HG03159 (cell line): Measurements from ENCODE around the gene LRRC43.
A peak's percentile ranks its signal among the peaks of the same experiment; 100 is the strongest.
"Not testable (repeated sequence)": the region's sequence is repeated elsewhere in the genome, so short reads cannot be mapped to it uniquely, and the experiment has no call there.

ENCODE experiments used
- ATAC-seq: cut with Tn5 transposase; IDR thresholded peaks from one replicate; pipeline ENCODE4 v1.9.1; 2021; ENCODE audit warnings: mild to moderate bottlenecking, moderate library complexity; ENCODE audit not compliant: unreplicated experiment

Gene LRRC43

DNA sequence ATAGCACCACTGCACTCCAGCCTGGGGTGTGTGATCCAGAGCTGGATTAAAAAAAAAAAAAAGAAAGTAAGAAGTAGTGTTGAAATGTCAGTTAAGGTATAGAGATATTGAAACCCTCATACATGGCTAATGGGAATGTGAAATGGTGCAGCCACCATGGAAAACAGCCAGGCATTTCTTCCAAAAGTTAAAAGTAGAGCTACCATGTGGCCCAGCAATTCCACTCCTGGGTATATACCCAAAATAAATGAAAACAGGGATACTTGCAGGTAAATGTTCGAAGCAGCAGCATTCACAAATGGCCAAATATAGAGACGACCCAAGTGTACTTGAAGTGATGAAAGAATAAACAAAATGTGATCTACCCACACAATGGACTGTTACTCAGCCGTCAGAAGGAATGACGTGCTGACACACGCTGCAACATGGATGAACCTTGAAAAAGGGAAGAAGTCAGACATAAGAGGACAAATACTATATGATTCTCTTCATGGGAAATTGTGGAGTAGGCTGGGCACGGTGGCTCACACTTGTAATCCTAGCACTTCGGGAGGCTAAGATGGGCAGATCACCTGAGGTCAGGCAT, 24.1 kb upstream of the LRRC43 start:
- ATAC-seq: no peak

DNA sequence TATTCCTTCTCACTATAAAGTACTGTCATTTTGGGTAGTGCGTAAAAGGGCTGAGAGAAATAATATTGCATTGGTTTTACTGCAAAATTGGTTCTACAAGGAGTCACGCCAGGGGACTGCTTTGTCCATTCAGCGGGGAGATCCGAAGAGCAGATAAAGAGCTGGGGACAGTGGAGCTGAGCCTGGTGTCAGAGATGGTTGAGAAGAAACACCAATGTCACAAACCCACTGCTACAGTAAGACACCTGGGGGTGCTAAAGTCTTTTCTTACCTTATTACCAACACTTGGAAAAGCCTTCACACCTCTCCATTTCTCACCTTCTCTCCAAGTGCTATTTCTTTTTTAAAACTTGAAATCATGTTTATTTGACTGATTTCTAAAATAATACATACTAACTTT, 23.0 kb upstream of the LRRC43 start:
- ATAC-seq: no peak

DNA sequence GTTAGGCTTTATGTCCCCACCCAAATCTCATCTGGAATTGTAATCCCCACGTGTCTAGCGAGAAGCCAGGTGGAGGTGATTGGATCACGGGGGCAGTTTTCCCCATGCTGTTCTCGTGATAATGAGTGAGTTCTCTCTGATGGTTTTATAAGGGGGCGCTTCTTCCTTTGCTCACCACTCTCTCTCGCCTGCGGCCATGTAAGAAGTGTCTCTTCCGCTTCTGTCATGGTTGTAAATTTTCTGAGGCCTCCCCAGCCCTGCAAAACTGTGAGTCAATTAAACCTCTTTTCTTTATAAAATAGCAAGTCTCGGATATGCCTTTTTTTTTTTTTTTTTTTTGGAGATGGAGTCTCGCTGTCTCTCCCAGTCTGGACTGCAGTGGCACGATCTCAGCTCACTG, 22.2 kb upstream of the LRRC43 start:
- no peak for ATAC-seq

DNA sequence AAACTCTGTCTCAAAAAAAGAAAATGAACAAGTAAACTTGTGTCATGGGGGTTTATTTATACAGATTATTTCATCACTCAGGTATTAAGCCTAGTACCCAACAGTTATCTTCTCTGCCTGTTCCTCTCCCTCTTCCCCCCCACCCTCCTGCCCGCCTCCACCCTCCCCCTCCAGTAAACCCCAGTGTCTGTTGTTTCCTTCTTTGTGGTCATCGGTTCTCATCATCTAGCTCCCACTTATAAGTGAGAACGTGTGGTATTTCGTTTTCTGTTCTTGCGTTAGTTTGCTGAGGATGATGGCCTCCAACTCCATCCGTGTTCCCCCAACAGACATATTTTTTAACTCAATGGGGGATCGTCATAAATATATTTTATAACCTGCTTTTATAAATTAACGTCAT, 21.2 kb upstream of the LRRC43 start:
- no peak for ATAC-seq

DNA sequence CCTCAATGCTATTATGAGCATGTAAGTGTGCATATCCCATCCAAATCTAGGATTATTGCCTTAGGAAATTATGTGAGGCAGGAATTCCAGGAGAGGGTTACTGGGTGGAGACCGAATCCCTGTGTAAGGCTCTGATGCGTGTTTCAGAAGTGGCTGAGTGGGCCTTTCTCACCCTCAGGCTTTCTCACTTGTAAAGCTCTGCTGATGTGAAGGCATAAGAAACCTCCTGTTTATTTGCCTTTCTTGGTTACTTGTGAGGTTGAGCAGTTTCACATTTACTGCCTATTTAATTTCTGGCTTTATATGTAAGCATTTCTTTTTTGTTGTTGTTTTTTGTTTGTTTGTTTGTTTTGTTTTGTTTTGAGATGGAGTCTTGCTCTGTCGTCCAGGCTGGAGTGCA, 19.9 kb upstream of the LRRC43 start:
- no peak for ATAC-seq

DNA sequence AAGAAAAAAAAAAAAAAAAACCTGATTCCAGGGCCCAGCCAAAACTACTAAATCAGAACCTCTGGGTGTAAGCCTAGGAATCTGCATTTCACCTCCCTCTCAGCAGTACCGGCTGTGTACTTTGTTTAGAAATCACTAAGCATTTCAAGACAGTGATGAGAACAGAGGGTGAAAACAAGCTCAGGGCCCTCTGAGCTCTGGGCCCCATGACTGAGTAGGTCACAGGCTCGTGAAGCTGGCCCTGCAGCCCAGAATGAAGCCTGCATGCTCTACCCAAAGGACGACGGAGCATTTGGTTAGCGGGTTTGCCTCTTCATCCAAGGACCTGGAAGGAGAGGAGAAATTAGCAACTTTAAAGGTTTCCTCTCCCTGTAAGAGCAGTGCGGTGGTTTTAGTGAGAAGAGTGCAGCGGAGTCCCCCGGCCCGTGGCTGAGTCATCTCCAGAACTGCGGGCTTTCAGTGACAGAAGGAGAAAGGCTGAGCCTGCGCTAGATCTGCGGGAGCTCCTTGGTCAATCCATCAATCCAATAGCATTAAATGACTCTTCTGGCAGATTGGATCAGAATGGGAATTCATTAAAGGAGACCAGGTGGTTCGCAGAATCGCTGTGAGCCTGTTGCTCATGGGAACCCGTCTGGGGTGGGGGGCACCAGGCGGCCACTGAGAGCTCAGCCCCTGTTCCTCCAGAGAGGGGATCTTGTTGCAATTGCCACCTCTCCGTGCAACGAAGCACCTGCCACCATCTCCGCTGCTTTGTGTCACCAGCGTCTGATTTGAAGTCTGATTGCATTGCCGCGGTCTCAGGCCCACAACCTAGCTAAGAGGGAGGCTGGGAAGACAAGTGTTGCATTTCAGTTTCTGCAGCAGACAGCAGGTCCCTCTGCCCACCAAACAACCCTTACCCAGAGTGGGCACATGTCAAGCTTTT, 16.2 kb upstream of the LRRC43 start:
- peak; percentile 60 for ATAC-seq

DNA sequence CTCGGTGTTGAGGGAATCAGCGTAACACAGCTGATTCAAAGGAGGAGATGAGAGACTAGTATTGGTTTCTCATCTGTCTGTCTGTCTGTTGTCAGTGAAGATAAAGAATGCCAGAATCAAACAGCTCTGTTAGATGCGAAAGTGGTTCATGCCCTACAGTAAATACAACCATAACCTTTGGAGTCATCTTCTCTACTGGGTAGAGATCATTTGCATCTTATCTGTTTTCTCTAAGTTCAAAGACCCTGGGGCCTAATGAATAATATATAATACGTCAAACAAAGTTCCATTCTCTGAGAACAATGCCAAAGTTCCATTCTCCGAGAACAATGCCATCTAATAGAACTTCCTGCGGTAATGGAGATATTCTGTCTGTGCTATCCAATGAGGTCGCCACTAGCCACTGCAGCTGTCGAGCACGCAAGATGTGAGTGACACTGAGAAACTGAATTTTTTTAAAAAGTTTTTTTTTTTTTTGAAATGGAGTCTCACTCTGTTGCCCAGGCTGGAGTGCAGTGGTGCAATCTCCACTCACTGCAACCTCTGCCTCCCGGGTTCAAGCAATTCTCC, 15.5 kb upstream of the LRRC43 start:
- ATAC-seq: no peak

DNA sequence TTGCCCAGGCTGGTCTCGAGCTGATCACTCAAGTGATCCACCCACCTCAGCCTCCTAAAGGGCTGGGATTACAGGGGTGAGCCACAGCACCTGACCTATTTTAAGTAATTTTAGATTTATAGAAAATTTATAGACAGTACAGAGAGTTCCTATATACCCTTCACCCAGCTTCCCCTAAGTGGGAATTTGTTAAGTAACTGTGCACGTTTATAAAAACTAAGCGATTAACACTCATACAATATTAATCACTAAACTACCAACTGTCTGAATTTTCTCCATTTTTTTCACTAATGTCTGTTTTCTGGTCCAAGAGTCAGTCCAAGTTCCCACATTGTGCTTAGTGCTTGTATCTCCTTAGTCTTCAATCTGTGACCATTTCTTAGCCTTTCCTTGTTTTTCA, 14.4 kb upstream of the LRRC43 start:
- ATAC-seq: no peak

DNA sequence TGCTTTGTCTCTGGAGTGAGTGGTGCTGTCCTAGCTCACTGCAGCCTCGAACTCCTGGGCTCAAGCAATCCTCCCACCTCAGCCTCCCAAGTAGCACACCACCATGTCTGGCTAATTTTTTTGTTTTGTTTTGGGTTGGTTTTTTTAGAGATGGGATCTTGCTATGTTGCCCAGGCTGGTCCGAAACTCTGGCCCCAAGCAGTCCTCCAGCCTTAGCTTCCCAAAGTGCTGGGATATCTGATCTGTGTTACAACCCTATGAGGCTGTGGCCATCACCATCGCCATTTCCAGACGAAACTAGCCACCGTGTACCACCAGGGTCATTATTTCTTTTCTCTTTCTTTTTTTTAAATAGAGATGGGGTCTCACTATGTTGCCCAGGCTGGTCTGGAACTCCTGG, 11.5 kb upstream of the LRRC43 start:
- ATAC-seq: no peak

DNA sequence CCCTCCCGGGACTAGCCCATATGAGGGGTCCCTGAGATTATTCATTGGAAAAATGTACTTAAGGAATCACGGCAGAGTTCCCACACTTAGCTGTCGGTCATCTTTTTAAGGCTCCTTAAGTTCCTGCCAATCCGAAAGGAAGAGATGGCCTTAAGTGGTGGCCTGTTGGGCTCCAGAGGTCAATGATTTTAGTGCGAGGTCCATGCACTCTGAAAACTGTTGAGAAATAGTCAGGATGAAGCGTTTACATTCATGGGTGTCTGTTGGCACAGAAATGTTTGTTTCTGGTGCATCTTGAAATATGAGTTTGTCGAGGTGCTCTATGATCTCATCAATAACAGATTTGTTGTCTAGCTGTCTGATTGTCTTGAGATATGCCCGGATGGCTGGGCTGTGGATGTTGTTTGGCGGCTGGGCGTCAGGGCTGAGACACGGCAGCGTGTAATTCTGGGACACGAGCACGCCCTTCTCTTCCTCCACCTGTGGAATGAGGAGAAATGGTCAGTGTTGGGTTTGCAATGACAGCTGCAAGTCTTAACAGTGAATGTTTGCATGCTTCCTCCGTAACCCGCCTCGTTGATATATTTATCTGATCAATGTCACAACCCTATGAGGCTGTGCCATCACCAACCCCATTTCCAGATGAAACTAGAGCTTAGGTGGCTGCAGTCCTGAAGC, 10.5 kb upstream of the LRRC43 start:
- ATAC-seq: no peak

DNA sequence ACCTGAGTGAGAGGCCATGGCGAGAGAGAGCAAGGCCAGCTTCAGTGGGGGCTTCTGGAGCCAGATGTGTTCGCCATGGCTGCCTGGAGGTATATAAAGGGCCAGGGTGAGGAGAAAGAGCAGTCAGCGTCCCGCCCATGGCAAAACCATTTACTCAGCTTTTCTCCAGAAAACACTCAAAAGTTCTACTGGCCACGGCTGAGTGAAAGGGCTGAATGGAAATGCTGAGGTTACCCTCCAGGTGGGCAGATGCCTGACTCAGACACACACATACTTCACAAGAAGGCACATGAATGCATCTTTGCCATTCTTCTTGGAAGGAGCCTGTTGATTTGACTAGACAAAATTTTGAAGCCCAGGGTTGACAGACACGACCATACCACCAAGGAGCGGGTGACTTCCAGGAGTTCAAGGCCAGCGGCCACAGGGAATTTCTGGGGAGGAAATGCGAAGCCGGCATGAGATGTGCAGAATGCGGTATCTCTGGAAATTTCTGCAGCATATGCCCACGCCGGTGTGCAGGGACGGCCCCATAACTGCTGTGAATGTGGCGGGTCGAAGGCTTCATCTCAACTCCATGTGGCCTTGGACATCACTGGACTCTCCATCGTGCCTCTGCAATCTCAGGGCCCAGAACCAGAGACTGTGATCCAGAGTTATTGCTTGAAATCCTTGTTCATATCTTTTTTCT, 8.6 kb upstream of the LRRC43 start, which contains the start of gene IL31:
IL31 (minus strand) TSS at position 67 of the 691 bp plus-strand sequence; CDS start at position 18, 49 bp downstream.
- ATAC-seq: no peak

DNA sequence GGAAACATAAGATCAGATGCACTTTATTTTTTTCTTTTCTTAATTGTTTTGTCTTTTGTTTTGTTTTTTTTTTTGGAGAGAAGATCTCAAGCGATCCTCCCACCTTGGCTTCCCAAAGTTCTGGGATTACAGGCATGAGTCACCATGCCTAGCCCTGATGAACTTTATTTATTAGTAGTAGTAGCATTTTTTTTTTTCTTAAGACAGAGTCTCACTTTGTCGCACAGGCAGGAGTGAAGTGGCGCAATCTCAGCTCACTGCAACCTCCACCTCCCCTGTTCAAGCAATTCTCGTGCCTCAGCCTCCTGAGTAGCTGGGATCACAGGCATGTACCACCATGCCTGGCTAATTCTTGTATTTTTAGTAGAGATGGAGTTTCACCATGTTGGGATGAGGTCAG, 6.5 kb upstream of the LRRC43 start:
- not testable (repeated sequence) for ATAC-seq

DNA sequence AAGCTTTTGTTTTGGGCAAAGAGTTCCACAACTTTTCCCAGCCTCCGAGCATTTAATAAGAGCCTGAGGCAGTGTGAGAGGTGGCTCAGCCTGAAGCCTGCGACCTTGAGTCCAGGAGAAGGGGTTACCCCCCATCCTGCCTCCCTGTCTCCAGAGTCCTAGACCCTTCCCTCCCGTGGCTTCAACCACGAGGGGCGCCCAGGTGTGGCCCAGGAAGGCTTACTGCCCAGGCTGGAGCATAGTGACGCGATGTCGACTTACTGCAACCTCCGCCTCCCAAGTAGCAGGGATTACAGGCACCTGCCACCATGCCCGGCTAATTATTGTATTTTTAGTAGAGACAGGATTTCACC, 641 bp downstream of the LRRC43 start:
- no peak for ATAC-seq

DNA sequence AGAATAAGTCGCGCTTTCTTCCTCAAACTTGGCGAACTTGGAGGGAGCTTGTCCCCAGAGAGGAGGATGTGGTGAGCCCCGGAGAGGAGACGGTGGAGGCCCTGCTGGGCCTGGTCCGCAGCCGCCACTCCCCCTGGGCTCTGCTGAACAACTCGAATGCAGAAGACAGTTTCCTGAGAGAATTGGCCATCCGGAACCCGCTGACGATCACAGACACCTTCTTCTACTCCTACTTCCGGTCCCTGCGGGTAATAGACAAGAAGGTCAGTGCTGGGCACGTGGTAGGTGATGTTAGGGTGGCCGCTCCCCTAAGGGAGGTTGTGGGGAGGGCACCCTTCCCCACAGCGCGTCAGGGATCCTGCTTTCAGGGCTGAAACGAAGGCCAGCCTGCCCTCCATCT, 1.6 kb downstream of the LRRC43 start:
- ATAC-seq: no peak

DNA sequence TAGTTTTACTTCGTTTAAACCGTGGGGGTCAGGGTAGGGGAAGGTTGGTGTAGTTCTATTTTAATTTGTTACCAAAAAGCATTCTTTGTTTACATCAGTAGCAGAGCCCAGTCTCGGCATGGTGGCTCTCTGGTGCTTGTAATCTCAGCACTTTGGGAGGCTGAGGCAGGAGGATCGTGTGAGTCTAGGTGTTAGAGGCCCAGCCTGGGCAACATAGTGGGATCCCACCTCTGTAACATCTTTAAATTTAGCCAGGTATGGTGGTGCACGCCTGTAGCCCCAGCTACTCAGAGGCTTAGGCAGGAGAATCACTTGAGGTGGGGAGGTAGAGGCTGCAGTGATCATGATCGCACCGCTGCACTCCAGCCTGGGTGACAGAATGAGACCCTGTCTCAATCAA, 2.2 kb downstream of the LRRC43 start:
- no peak for ATAC-seq

DNA sequence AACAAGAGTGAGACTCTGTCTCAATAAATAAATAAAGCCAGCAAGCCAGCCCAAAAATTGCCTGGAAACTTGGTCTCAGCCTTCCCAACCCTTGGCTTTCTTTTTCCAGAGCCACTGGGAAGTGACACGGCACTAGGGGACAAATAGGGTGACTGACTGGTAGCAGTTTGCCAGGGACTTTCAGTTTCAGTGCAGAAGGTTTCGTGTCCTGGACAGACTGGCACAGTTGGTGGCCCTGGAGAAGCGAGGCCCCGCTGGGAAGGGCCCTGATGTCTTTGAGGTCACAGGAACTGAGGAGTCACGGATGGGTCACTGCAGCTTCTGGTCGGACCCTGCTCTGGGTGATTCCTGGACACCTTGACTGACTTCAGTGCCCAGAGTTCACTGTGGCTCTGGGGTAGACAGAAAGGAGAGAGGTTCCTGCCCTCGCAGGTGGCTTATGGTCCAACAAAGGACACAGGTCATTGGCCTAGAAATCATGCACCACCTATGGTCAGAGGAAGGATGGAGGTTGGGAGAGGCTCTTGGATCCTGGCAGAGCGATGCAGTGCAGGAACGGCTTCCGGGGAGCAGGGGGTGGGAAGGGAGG, 2.7 kb downstream of the LRRC43 start:
- ATAC-seq: no peak

DNA sequence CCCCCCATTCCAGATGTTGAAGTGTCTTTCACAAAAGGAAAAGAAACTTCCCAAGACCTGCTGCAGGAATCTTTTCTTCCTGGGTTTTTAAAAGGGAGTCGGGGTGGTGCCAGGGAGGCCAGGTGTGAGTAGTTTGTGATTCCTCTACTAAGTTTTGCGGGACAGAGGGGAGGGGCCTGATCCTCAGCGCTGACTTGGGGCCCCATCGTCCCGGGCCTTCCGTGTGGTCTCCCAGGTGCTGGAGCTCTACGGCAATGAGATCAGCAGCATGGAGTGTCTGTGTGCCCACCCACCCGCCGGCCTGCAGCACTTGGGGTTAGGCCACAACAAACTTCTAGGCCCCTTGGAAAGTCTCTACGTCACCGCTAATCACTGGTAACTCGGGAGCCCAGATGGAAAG, 4.5 kb downstream of the LRRC43 start:
- no peak for ATAC-seq

DNA sequence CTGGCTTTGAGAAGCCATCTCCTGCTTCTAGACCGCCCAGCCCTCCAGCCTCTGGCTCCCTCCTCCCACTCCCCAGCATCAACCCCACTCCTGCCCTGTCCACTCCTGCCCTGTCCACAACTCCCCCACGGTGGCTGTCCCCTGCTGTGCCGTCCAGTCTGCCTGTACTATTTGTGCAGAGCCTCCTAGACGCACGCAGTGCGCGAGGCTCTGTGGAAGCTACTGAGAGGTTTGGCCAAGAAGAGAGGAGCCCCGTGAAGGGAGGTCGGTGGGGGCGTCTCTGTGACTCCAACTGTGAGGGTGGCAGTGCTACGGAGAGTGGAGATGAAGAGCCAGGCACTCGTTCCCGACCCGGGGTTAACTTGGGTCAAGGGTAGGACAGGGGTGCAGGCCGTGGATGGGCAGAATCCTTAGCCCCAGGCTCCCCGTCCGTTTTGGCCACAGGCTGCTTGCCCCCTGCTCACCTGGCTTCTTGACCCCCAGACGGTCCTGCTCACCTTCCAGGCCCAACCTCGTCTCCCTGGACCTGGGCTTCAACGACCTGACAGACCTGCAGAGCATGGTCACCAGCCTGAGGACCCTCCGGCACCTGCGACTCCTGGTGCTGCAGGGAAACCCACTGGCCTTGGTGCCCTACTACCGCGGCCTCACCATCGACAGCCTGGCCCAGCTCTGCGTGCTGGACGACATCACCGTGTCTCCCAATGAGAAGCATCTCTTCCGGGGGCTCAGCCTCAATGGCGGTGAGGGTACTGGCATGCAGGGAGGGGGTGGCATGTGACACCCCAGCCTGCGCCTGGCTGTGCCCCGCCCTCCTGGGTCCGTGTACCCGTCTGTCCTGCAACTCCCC, 6.9 kb downstream of the LRRC43 start:
- ATAC-seq: no peak

DNA sequence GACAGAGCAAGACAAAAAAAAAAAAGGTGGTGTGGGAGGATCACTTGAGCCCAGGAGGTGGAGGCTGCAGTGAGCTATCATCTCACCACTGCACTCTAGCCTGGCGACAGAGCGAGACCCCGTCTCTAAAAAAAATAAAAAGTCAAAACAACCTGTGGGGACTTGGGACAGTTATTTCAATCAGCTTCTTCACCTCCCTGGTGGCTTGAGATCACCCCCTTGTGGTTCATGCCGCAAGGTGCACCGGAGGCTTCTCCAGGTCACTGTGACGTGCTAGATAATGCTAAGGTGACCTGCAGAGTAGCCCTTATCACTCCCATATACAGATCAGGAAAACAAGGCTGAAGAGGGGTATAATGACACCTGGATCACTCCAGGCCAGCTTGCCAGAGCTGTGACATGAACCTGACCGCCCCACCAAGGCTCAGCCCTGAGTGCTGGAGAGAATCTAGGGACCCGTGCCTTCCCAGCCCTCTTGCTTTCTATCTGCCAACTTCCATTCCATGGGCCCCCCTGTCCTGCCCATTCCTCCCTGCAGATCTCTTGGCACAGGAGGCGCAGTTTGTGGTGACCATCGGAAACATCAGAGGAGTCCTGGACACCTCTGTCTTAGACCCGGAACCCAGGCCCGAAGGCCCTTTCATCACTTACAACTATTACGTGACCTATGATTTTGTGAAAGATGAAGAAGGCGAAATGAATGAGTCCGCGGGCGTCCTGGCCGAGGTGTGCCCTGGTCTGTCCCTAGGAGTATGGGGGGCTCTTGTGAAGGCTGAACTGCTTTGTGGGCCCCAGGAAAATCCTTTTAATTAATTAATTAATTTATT, 8.1 kb downstream of the LRRC43 start:
- ATAC-seq: no peak
